Endodermal cell (in vitro differentiated cells): ENCODE data around the gene ZNF804A. TPM values are rescaled to one million over a fixed set of nuclear protein-coding genes. Genes with fewer than 3 reads are reported as not detected.

Source experiments
- DNase-seq: peaks from one replicate; pipeline ENCODE4 v3.0.0-alpha.2; 2017
- H3K27ac ChIP-seq: 2 replicates; pipeline ENCODE4 v1.5.1; 2013; ENCODE audit warnings: mild to moderate bottlenecking, low read depth, low read length, moderate library complexity
- H3K27me3 ChIP-seq: 2 replicates; pipeline ENCODE4 v1.6.1; 2013; ENCODE audit warnings: mild to moderate bottlenecking, low read length, moderate library complexity; ENCODE audit not compliant: insufficient read depth, control insufficient read depth, poor library complexity, severe bottlenecking
- H3K36me3 ChIP-seq: 2 replicates; pipeline ENCODE4 v1.7.0; 2013; ENCODE audit warnings: mild to moderate bottlenecking, low read length, moderate library complexity; ENCODE audit not compliant: control insufficient read depth, insufficient read depth
- H3K4me1 ChIP-seq: one replicate; pipeline ENCODE4 v1.7.0; 2013; ENCODE audit warnings: low read length; ENCODE audit not compliant: control insufficient read depth, insufficient read depth
- H3K4me3 ChIP-seq: 2 replicates; pipeline ENCODE4 v1.5.1; 2013; ENCODE audit warnings: mild to moderate bottlenecking, low read length, moderate library complexity
- H3K9ac ChIP-seq: 2 replicates; pipeline ENCODE4 v1.6.1; 2013; ENCODE audit warnings: mild to moderate bottlenecking, low read length, moderate library complexity; ENCODE audit not compliant: poor library complexity, severe bottlenecking; ENCODE audit errors: extremely low read depth
- H3K9me3 ChIP-seq: 2 replicates; pipeline ENCODE4 v1.6.1; 2013; ENCODE audit warnings: mild to moderate bottlenecking, low read length, moderate library complexity; ENCODE audit not compliant: control insufficient read depth
- H3K27ac Mint-ChIP-seq: 2 replicates; pipeline ENCODE4 v1.8.0; 2020; ENCODE audit warnings: mixed read lengths
- H3K27me3 Mint-ChIP-seq: 2 replicates; pipeline ENCODE4 v1.8.0; 2021; ENCODE audit warnings: mild to moderate bottlenecking, mixed read lengths; ENCODE audit not compliant: insufficient read depth
- H3K36me3 Mint-ChIP-seq: 2 replicates; pipeline ENCODE4 v1.8.0; 2020; ENCODE audit warnings: low read depth, mixed read lengths
- H3K4me1 Mint-ChIP-seq: 2 replicates; pipeline ENCODE4 v1.8.0; 2020; ENCODE audit warnings: mixed read lengths
- H3K4me3 Mint-ChIP-seq: 2 replicates; pipeline ENCODE4 v1.8.0; 2020; ENCODE audit warnings: mild to moderate bottlenecking, moderate library complexity, mixed read lengths
- H3K9me3 Mint-ChIP-seq: 2 replicates; pipeline ENCODE4 v1.8.0; 2020; ENCODE audit warnings: mild to moderate bottlenecking, mixed read lengths
- CTCF ChIP-seq: fragments of 200-600 bp; sonication (generic); conservative IDR thresholded peaks from 2 replicates; pipeline ENCODE4 v1.5.0; 2021; ENCODE audit warnings: antibody characterized with exemption, mild to moderate bottlenecking
- WGBS, 2 experiments: methylation state at CpG; one replicate each; pipeline versions ENCODE4 v1.1.5 to v1.1.7; 2013; ENCODE audit warnings: missing lambda C conversion rate in 2 of 2, mixed read lengths in 1 of 2; ENCODE audit not compliant: insufficient coverage in 1 of 2, insufficient read length in 1 of 2; 5-methylcytosine and 5-hydroxymethylcytosine counted together
- total RNA-seq, 2 donors: library from RNA; stranded (reverse); fragmentation: NEBNext Ultra II Directional in 1 of 2; extraction: Animal tissue kit (Norgen Biotek cat#: 25700) in 1 of 2; gene quantifications; 2 replicates in 1 of 2; 3 replicates in 1 of 2; pipeline ENCODE4 v1.2.1, GENCODE V29; 2021

Gene ZNF804A
- total RNA-seq, 2 donors from 2014 or later: 0.15 TPM; not detected in 1

GRCh38 chr2:184681642-184682321, 83.5 kb downstream of the ZNF804A start:
- Histone ChIP-seq H3K9ac (no peak overlapping the region), H3K36me3 (no peaks in the 10 kb centered on the region), H3K4me3 (no peak overlapping the region), H3K27ac (no peak overlapping the region), H3K4me1 (no peaks in the 10 kb centered on the region), H3K27me3 (no peaks in the 10 kb centered on the region), H3K9me3 (no peaks in the 10 kb centered on the region)
- no peak for TF ChIP-seq CTCF
- no peaks in the 10 kb centered on the region for H3K4me1 Mint-ChIP-seq
- no peak overlapping the region for H3K4me3 Mint-ChIP-seq
- H3K9me3 Mint-ChIP-seq: peaks cover 5% of the 10 kb centered on the region
- no peak for DNase-seq
- H3K36me3 Mint-ChIP-seq: no peaks in the 10 kb centered on the region
- H3K27me3 Mint-ChIP-seq: no peaks in the 10 kb centered on the region
- 88 to 100% methylated on average over 4 to 9 of the region's 10 CpGs for whole genome bisulfite sequencing, 2 experiments
- no peak overlapping the region for H3K27ac Mint-ChIP-seq

GRCh38 chr2:184683911-184684310, 85.6 kb downstream of the ZNF804A start:
- no peaks in the 10 kb centered on the region for H3K4me1 ChIP-seq
- H3K27ac ChIP-seq: no peak overlapping the region
- no peak overlapping the region for H3K27ac Mint-ChIP-seq
- H3K27me3 Mint-ChIP-seq: no peaks in the 10 kb centered on the region
- H3K9me3 Mint-ChIP-seq: peaks cover 5% of the 10 kb centered on the region
- no peak overlapping the region for H3K4me3 Mint-ChIP-seq
- no peaks in the 10 kb centered on the region for H3K36me3 ChIP-seq
- WGBS, 2 experiments: 67 to 90% methylated on average over 1 to 3 of the region's 3 CpGs
- H3K4me1 Mint-ChIP-seq: no peaks in the 10 kb centered on the region
- H3K27me3 ChIP-seq: no peaks in the 10 kb centered on the region
- no peak overlapping the region for H3K9ac ChIP-seq
- no peak for TF ChIP-seq CTCF
- DNase-seq: no peak
- H3K4me3 ChIP-seq: no peak overlapping the region
- H3K36me3 Mint-ChIP-seq: no peaks in the 10 kb centered on the region
- H3K9me3 ChIP-seq: no peaks in the 10 kb centered on the region

- H3K27me3 Mint-ChIP-seq: no peaks in the 10 kb centered on the region
- DNase-seq: peak; percentile 38
- Histone ChIP-seq H3K9me3 (no peaks in the 10 kb centered on the region), H3K4me1 (no peaks in the 10 kb centered on the region), H3K27me3 (no peaks in the 10 kb centered on the region), H3K4me3 (no peak overlapping the region), H3K36me3 (no peaks in the 10 kb centered on the region), H3K27ac (no peak overlapping the region), H3K9ac (no peak overlapping the region)
- TF ChIP-seq CTCF: no peak
- 88% methylated on average over 3 to 6 of the region's 6 CpGs for WGBS, 2 experiments
- H3K4me1 Mint-ChIP-seq: no peaks in the 10 kb centered on the region
- H3K4me3 Mint-ChIP-seq: no peak overlapping the region
- H3K27ac Mint-ChIP-seq: no peak overlapping the region
- H3K9me3 Mint-ChIP-seq: no peaks in the 10 kb centered on the region
- H3K36me3 Mint-ChIP-seq: no peaks in the 10 kb centered on the region
These were observed 87.9 kb downstream of the ZNF804A start for GRCh38 chr2:184685999-184686841.
